ENCODE data around the gene SCAF4.

DNA sequence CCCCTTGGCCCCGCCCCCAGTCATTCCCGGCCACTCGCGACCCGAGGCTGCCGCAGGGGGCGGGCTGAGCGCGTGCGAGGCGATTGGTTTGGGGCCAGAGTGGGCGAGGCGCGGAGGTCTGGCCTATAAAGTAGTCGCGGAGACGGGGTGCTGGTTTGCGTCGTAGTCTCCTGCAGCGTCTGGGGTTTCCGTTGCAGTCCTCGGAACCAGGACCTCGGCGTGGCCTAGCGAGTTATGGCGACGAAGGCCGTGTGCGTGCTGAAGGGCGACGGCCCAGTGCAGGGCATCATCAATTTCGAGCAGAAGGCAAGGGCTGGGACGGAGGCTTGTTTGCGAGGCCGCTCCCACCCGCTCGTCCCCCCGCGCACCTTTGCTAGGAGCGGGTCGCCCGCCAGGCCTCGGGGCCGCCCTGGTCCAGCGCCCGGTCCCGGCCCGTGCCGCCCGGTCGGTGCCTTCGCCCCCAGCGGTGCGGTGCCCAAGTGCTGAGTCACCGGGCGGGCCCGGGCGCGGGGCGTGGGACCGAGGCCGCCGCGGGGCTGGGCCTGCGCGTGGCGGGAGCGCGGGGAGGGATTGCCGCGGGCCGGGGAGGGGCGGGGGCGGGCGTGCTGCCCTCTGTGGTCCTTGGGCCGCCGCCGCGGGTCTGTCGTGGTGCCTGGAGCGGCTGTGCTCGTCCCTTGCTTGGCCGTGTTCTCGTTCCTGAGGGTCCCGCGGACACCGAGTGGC lies 72.2 kb downstream of the SCAF4 start, which contains the start of gene SOD1:
- TF ChIP-seq CTCF (IDR thresholded peaks at IDR 0.05; ENCODE audit: low read depth, low read length, missing input control), result no peak
- peak; percentile 87 for TF ChIP-seq TAF1 (conservative IDR thresholded peaks at IDR 0.05)
